Activated naive CD8-positive, alpha-beta T cell (primary cell): ENCODE results near the gene KCTD20.
"Not testable (repeated sequence)": the region's sequence is repeated elsewhere in the genome, so short reads cannot be mapped to it uniquely, and the experiment has no call there.

ENCODE experiments used
- H3K27ac Mint-ChIP-seq: one replicate; pipeline ENCODE4 v1.8.0; 2021; ENCODE audit warnings: mixed read lengths
- H3K27me3 Mint-ChIP-seq: one replicate; pipeline ENCODE4 v1.8.0; 2021; ENCODE audit warnings: mixed read lengths
- H3K36me3 Mint-ChIP-seq: one replicate; pipeline ENCODE4 v1.8.0; 2021; ENCODE audit warnings: mixed read lengths
- H3K4me1 Mint-ChIP-seq: one replicate; pipeline ENCODE4 v1.8.0; 2021; ENCODE audit warnings: low read depth, mixed read lengths
- H3K4me3 Mint-ChIP-seq: one replicate; pipeline ENCODE4 v1.8.0; 2021; ENCODE audit warnings: mild to moderate bottlenecking, mixed read lengths
- H3K9me3 Mint-ChIP-seq: one replicate; pipeline ENCODE4 v1.8.0; 2021; ENCODE audit warnings: low read depth, mixed read lengths

The KCTD20 gene

GRCh38 chr6:36431197-36431596 is 11.6 kb upstream of the KCTD20 start:
- no peaks in the 10 kb centered on the region for H3K36me3 Mint-ChIP-seq
- H3K27me3 Mint-ChIP-seq = no peaks in the 10 kb centered on the region
- no peaks in the 10 kb centered on the region for H3K4me1 Mint-ChIP-seq
- H3K9me3 Mint-ChIP-seq = no peaks in the 10 kb centered on the region
- no peak overlapping the region for H3K4me3 Mint-ChIP-seq
- H3K27ac Mint-ChIP-seq = no peak overlapping the region

GRCh38 chr6:36432151-36432671 is 10.6 kb upstream of the KCTD20 start:
- H3K36me3 Mint-ChIP-seq = no peaks in the 10 kb centered on the region
- no peaks in the 10 kb centered on the region for H3K4me1 Mint-ChIP-seq
- H3K4me3 Mint-ChIP-seq = no peak overlapping the region
- H3K27me3 Mint-ChIP-seq = no peaks in the 10 kb centered on the region
- H3K27ac Mint-ChIP-seq = no peak overlapping the region
- no peaks in the 10 kb centered on the region for H3K9me3 Mint-ChIP-seq

- Mint-ChIP-seq H3K27ac (no peak overlapping the region), H3K4me1 (peaks cover 9% of the 10 kb centered on the region), H3K9me3 (no peaks in the 10 kb centered on the region), H3K4me3 (no peak overlapping the region), H3K36me3 (no peaks in the 10 kb centered on the region), H3K27me3 (no peaks in the 10 kb centered on the region)
Observed at GRCh38 chr6:36436466-36436865, 6.3 kb upstream of the KCTD20 start.

- H3K36me3 Mint-ChIP-seq = no peaks in the 10 kb centered on the region
- H3K27me3 Mint-ChIP-seq = no peaks in the 10 kb centered on the region
- H3K9me3 Mint-ChIP-seq = no peaks in the 10 kb centered on the region
- peak overlapping the region; percentile 86 for H3K27ac Mint-ChIP-seq
- H3K4me3 Mint-ChIP-seq = peak overlapping the region; percentile 95
- H3K4me1 Mint-ChIP-seq = peaks cover 39% of the 10 kb centered on the region
Observed at GRCh38 chr6:36441307-36441894, 1.4 kb upstream of the KCTD20 start.

- H3K4me3 Mint-ChIP-seq = peak overlapping the region; percentile 95
- no peaks in the 10 kb centered on the region for H3K36me3 Mint-ChIP-seq
- H3K4me1 Mint-ChIP-seq = peaks cover 46% of the 10 kb centered on the region
- peak overlapping the region; percentile 96 for H3K27ac Mint-ChIP-seq
- no peaks in the 10 kb centered on the region for H3K9me3 Mint-ChIP-seq
- H3K27me3 Mint-ChIP-seq = no peaks in the 10 kb centered on the region
Observed at GRCh38 chr6:36442103-36442670, 613 bp upstream of the KCTD20 start.

- Mint-ChIP-seq H3K27ac (peak overlapping the region; percentile 90), H3K9me3 (no peaks in the 10 kb centered on the region), H3K36me3 (peaks cover 3% of the 10 kb centered on the region), H3K4me3 (peak overlapping the region; percentile 95), H3K27me3 (no peaks in the 10 kb centered on the region), H3K4me1 (peaks cover 55% of the 10 kb centered on the region)
Observed at GRCh38 chr6:36443471-36444428, 950 bp downstream of the KCTD20 start.

- Mint-ChIP-seq H3K4me1 (peaks cover 62% of the 10 kb centered on the region), H3K9me3 (no peaks in the 10 kb centered on the region), H3K36me3 (peaks cover 9% of the 10 kb centered on the region), H3K4me3 (peak overlapping the region; percentile 95), H3K27me3 (no peaks in the 10 kb centered on the region), H3K27ac (peak overlapping the region; percentile 90)
Observed at GRCh38 chr6:36444470-36444869, 1.7 kb downstream of the KCTD20 start.

GRCh38 chr6:36445621-36446020 is 2.8 kb downstream of the KCTD20 start:
- peaks cover 68% of the 10 kb centered on the region for H3K4me1 Mint-ChIP-seq
- H3K36me3 Mint-ChIP-seq = peaks cover 9% of the 10 kb centered on the region
- peak overlapping the region; percentile 65 for H3K4me3 Mint-ChIP-seq
- peak overlapping the region; percentile 62 for H3K27ac Mint-ChIP-seq
- H3K9me3 Mint-ChIP-seq = no peaks in the 10 kb centered on the region
- H3K27me3 Mint-ChIP-seq = no peaks in the 10 kb centered on the region

- H3K4me3 Mint-ChIP-seq, H3K36me3 Mint-ChIP-seq: not testable (repeated sequence)
- peaks cover 55% of the 10 kb centered on the region for H3K4me1 Mint-ChIP-seq
Observed at GRCh38 chr6:36449173-36449572, 6.4 kb downstream of the KCTD20 start.

GRCh38 chr6:36452897-36453296 is 10.1 kb downstream of the KCTD20 start:
- Mint-ChIP-seq H3K4me1 (peaks cover 42% of the 10 kb centered on the region), H3K36me3 (peaks cover 12% of the 10 kb centered on the region)
- H3K9me3 Mint-ChIP-seq, H3K27me3 Mint-ChIP-seq, H3K4me3 Mint-ChIP-seq, H3K27ac Mint-ChIP-seq: not testable (repeated sequence)

More at GRCh38 chr6:36449173-36449572, 6.4 kb downstream of the KCTD20 start:
- H3K27ac Mint-ChIP-seq, H3K27me3 Mint-ChIP-seq, H3K9me3 Mint-ChIP-seq: not testable (repeated sequence)

GRCh38 chr6:36455486-36456027 is 12.8 kb downstream of the KCTD20 start:
- H3K9me3 Mint-ChIP-seq = no peaks in the 10 kb centered on the region
- no peak overlapping the region for H3K4me3 Mint-ChIP-seq
- no peak overlapping the region for H3K27ac Mint-ChIP-seq
- H3K4me1 Mint-ChIP-seq = peaks cover 27% of the 10 kb centered on the region
- peaks cover 4% of the 10 kb centered on the region for H3K36me3 Mint-ChIP-seq
- H3K27me3 Mint-ChIP-seq = no peaks in the 10 kb centered on the region

- peaks cover 46% of the 10 kb centered on the region for H3K4me1 Mint-ChIP-seq
- no peaks in the 10 kb centered on the region for H3K9me3 Mint-ChIP-seq
- H3K27me3 Mint-ChIP-seq = no peaks in the 10 kb centered on the region
- H3K27ac Mint-ChIP-seq = no peak overlapping the region
- peaks cover 4% of the 10 kb centered on the region for H3K36me3 Mint-ChIP-seq
- no peak overlapping the region for H3K4me3 Mint-ChIP-seq
Observed at GRCh38 chr6:36459501-36459900, 16.7 kb downstream of the KCTD20 start.

GRCh38 chr6:36460916-36461315 is 18.1 kb downstream of the KCTD20 start:
- peaks cover 40% of the 10 kb centered on the region for H3K4me1 Mint-ChIP-seq
- H3K9me3 Mint-ChIP-seq = no peaks in the 10 kb centered on the region
- H3K27ac Mint-ChIP-seq = no peak overlapping the region
- peaks cover 4% of the 10 kb centered on the region for H3K36me3 Mint-ChIP-seq
- no peak overlapping the region for H3K4me3 Mint-ChIP-seq
- H3K27me3 Mint-ChIP-seq = no peaks in the 10 kb centered on the region

- no peaks in the 10 kb centered on the region for H3K9me3 Mint-ChIP-seq
- peaks cover 4% of the 10 kb centered on the region for H3K36me3 Mint-ChIP-seq
- no peak overlapping the region for H3K4me3 Mint-ChIP-seq
- peaks cover 40% of the 10 kb centered on the region for H3K4me1 Mint-ChIP-seq
- H3K27ac Mint-ChIP-seq = peak overlapping the region; percentile 54
- H3K27me3 Mint-ChIP-seq = no peaks in the 10 kb centered on the region
Observed at GRCh38 chr6:36461646-36462045, 18.8 kb downstream of the KCTD20 start.

- Mint-ChIP-seq H3K27ac (no peak overlapping the region), H3K27me3 (no peaks in the 10 kb centered on the region), H3K4me1 (peaks cover 40% of the 10 kb centered on the region), H3K4me3 (no peak overlapping the region), H3K36me3 (no peaks in the 10 kb centered on the region), H3K9me3 (no peaks in the 10 kb centered on the region)
Observed at GRCh38 chr6:36463676-36464075, 20.9 kb downstream of the KCTD20 start.
